SH-SY5Y (cell line): ENCODE data around the gene CORO6.

Experiments used
- GATA2 ChIP-seq: IDR thresholded peaks from 2 replicates; pipeline ENCODE4 v1.6.1; 2011; ENCODE audit warnings: mild to moderate bottlenecking, low read depth, low read length
- GATA3 ChIP-seq: IDR thresholded peaks from 2 replicates; pipeline ENCODE4 v1.6.1; 2011; ENCODE audit warnings: low read depth, mild to moderate bottlenecking, low read length, moderate library complexity

DNA sequence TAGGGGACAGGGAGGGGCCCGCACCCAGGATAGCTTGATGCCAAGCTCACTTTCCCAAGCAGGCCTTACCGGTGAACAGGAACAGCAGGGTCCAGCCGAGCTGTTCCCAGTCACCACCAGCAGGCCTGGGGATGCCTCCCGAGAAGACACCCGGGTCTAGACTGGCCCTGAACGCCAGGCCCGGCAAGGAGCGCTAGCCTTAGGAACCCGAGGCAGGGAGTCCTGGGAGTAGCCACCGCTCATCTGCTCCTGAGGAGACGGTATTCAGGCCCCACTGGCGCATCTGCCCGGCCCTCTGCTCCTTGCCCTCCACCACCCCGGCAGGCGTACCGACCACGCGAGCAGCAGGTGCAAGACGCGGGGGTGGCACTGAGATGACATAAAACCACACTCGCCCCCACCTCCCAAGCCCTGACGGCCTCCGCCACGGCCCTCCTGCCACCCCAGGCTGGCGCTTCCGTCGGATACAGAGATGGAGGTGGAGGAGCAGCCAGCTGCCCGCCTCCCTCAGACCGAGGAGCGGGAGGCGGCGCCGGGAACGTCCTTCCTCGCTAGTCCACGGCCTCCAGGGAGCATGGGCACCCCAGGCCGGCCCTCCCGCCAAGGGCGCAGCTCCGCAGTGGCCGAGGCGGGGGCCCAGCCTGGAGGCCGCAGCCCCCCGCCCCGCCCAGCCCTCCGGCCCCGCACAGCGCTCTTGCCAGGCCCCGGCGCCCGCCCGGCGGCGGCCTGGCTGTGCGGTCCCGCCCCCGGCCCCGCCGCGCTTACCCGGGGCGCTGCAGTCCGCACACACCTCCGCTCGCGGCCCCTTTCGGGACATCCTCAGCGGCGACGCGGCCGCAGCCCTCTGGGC is 33.9 kb downstream of the CORO6 start:
- TF ChIP-seq GATA3 (no peak), GATA2 (no peak)
